SHP77 treated with DMSO at 0.1 percent for 48 hours (cell line): ENCODE data around the gene RABGGTA.
A peak's percentile ranks its signal among the peaks of the same experiment; 100 is the strongest.
"Not testable (repeated sequence)": the region's sequence is repeated elsewhere in the genome, so short reads cannot be mapped to it uniquely, and the experiment has no call there.

Experiments used
- DNase-seq: peaks from one replicate; lab custom pipeline; 2025; lab: John Stamatoyannopoulos, UW

The RABGGTA gene

DNA sequence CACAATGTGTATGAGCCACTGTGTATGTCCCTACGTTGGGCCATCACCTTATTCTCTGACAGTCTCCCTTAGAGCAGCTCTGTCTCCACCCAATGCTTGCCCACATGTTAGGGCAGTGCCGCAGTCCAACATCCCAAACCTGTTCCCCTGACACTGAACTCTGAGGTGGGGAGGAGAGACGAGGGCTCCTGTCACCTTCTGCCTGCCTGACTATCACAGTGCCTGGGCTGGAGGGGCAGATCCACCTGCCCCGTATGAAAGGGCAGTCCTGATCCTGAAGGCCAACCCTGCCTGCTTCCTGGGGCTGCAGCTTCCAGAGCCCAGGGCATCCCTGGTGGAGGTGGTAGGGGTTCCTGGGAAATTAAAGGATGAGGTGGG, 10.6 kb downstream of the RABGGTA start:
- DNase-seq, result no peak

DNA sequence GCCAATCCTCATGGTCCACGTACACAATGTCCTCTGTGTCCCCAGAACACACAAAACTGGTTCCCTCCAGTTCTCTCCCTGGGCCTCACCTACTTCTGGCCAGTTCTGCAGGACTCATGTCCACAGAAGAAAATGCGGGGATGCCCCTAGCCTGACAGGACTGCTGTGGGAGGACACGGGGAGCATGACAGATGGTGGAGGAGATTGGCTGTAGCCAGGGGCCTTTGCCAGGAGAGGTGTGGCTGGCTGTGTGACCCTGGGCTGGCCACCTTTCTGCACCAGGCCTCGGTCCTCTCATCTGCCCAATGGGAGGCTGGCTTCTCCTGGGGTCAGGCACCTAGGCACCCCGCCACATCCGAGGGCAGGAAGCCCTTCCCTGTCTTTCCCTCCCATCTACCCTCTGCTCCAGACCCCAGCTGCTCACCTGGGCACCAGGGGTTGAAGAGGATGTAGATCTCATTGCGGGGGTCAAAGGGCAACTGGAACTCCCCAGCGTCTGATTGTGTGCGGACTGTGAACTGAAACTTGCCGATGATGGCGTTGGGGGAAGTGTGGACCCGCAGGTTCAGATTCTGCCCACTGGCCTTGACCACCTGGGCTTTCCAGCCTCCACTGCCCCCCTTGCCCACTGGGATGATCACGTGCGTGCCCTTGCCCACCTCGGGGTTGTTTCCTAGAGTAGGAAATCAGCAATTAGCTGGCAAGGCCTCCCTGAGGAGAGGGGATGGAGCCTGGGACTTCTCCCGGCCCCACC, 11.2 kb downstream of the RABGGTA start:
- DNase-seq, result no peak

- no peak for DNase-seq
These were observed 11.9 kb downstream of the RABGGTA start for GRCh38 chr14:24259282-24260025.

DNA sequence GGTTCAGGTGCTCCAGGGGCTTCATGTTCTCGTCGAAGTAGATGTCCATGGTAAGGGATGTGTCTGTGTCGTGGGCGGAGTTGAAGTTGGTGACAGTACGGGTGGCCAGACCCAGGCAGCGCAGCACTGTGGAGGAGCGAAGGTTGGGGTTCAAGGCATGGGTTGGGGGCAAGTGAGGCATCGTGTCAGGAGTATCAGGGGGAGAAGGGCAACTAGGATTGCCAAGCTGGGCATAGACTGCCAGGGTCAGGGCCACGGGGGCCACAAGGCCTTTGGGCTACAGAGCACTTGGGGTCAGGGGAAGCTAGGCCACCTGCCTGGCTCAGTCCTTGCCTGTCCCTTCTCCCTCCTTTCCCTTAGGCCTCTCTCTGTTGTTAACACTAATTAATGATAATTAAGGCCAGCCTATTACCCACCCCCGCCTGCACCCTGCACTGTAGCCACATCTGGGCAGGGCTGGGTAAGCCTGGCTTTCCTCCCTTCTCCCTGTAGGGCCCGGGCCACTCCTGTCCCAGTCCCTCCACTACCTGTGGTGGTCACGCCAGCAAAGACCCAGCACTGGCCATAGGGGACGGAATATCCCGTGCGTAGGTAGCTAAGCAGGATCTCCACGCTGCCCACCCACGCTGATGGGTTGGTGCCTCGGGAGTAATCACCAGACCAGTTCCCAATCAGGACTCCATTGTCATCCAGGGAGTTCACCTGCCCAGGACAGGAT, 12.7 kb downstream of the RABGGTA start:
- DNase-seq, result no peak

DNA sequence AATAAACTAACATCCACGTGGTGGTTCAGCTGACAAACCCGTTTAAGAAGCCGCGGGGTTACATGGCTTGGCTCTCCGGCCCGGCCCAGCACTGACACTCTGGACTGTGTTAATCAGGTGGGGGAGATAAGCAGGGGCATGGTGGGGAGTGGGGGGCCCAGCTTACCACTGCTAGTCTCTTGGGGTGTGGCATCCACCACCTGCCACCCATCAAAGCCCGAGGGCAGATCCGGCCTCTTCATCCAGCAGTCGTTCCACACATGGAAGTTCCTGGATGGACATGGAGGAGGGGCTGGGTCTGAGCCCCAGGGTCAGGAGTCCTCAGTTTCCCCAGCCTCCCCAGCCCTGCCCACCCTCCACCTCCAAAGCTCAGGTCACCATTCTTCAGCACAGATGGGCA, 13.3 kb downstream of the RABGGTA start:
- no peak for DNase-seq

GRCh38 chr14:24256960-24257359, 14.4 kb downstream of the RABGGTA start:
- DNase-seq, result no peak

DNA sequence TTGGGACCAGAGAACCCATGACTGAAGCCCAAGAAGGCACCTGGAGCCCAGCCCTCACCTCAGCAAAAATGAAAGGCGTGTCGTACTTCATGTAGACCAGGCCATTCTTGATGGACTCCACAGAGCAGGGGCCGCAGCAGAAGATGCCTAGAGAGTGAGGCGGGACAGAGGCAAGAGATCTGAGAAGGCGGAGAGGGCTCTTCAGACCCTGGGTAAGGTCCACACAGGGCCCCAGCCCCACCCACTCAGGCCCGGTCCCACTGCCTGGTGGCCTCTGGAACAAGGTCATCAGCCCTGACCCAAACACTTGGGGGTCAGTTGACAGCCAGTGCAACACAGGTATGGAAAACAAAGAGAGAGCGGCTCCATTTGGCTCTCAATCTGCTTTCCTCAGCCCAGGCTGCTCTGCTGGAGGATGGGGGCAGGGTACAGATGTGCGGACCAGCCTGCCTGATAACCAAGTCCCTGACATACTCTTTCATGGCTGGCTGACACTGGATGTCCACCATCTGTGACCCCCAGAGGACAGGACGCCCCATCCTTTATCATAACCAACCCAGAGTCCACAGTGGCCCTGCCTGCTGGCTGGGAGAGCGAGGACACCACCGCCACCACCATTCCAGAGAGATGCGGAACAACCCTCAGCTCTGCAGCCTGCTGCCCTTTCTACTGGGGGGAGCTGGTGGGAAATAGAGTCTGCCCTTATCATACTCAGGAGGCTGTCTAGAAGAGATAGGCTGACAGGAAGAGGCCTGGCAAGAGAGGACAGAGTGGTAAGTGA, 15.3 kb downstream of the RABGGTA start:
- no peak for DNase-seq

GRCh38 chr14:24255438-24255837, 16.0 kb downstream of the RABGGTA start:
- no peak for DNase-seq

DNA sequence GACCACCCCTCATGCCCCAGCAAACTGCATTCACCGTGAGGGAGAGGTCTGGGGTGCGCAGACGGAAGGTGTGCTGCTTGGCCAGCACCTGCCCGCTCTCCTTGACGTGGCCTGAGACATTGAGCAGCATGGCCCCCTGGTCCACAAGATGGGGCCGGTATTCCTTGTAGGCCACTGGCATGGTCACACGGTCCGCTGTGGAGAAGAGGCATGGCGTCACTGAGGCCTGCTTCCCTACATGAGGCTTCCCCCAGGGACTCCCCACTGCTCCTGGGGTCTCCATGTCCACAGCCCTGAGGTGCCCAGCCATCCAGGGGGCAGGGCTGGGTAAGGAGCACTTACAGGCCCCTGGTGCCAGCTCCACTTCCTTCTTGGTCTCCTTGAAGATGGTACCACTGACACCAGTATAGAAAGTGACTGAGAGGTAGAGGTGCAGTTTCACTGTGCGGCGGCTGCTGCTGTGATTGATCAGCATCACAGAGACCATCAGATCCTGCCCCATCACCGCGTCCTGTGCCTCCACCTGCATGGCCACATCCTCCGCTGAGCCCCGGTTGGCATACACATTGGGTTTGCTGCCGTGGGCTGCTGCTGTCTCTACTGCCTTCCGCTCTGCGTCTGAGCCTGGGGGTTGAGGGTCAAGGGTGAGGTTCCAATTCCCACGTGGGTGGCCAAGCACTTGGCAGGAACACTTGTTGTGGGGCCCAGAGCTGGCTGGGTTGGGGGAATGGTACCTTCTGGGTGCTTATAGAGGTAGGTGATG, 16.6 kb downstream of the RABGGTA start:
- no peak for DNase-seq

- no peak for DNase-seq
These were observed 17.5 kb downstream of the RABGGTA start for GRCh38 chr14:24253936-24254335.

GRCh38 chr14:24252289-24253124, 18.9 kb downstream of the RABGGTA start:
- DNase-seq, result no peak

DNA sequence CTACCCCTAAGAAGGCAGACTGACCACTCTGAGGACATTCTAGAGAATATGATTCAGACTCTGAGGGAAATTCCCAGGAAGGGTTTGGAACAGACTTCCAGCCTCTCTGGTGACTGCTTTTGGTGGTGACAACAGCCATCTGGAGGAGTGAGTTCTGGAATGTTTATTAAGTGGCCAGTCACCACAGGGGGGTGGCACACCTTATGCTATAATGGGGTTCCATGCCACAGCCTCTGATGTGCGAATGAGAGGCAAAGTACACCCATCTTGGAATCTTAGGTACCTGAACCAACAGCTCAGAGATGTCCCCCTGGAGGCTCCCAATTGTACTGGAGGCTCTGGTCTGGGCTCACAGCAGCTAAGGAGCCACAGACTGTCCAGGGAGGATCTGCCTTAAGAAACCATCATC, 19.5 kb downstream of the RABGGTA start:
- DNase-seq, result no peak

DNA sequence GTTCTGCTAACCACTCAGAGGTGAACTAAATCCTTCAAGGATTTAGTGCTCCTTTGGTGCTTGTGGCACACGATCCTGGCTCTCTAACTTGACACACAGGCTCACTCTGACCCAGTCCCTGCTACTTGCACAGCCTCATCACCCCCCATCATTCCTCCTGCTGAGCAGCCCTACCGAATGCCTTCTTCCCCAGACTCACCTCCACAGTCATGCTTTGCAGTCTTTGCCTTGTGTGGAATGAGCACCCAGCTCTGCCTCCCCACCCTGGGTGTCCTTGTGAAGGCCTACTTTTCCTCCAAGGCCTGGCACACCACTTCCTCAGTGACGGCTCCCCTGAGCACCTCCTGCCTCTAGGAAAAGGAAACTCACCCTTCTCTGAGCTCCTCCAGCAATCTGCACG, 21.0 kb downstream of the RABGGTA start:
- DNase-seq, result no peak

DNA sequence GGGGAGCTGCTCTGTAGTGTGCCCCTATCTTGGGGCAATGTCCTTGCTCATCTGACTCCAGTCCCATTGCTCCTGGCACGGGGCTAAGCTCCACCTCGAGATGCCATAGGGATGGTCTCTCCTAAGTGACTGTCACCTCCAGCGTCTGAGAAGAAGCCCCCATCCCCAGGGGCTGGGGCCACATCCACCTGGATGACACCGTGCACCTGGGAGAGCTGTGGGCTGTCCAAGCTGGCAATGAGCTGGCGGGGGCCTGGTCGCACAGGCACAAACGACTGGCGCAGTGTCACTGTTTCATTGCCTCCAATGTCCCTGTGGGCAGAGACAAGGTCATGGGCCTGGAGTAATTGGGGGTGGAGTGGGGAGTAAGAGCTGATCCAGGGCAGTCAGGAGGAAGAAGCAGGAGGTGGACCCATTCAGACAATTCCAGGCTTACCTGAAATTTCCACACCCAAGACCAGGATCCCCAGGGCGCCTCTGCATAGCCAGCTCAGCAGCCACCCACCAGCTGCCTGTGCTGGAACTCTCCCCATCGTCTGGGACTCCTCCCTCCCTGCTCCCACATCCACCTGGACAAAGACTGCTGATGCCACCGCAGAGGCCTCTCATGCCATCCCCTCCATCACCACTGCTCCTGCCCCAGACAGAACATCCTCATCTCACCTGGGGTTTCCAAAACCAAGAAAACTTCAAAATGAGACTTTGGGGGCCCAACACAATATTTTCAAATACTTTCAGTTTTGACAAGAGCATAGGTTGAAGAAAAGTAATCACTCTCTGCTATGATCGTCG, 22.0 kb downstream of the RABGGTA start:
- DNase-seq, result no peak

DNA sequence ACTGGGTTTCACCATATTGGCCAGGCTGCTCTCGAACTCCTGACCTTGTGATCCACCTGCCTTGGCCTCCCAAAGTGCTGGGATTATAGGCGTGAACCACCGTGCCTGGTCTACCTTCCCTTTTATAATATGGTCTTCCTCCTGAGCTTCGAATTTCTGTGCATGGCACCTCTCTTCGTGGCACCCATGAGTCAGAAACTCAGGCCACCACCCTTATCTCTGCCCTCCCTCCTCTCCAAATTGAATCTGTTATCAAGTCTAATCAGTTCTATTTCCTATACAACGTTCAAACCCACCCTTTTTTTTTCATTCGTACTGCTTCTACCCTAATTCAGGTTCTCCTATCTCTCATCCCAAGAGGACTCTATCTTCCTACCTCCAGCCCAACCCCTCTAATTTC, 24.0 kb downstream of the RABGGTA start:
- no peak for DNase-seq

DNA sequence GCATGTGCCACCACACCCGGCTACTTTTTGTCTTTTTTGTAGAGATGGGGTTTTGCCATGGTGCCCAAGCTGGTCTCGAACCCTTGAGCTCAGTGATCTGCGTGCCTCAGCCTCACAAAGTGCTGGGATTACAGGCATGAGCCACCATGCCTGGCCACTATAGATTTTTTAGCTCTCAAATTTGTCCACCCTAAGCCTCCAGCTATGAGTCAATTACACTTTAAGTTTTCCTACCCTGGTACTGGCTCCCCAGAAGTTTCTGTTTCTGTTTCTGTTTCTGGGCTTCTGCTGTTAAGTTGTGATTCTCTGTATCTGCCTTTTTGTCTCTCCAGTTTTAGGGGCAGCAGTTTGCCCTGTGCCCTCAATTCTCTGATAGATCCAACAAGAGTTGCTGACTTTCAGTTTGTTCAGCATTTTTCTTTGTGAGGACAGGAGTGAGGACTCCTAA, 24.6 kb downstream of the RABGGTA start:
- DNase-seq, result no peak

DNA sequence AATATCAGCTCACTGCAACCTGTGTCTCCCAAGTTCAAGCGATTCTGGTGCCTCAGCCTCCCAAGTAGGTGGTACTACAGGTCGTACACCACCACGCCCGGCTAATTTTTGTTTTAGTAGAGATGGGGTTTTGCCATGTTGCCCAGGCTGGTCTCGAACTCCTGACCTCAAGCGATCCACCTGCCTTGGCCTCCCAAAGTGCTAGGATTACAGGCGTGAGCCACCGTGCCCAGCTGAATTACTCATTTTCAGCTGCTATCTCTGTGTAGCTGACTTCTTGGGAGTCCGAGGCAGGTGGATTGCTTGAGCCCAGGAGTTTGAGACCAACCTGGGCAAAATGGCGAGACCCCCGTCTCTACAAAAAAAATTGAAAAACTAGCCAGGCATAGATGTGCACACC, 26.0 kb downstream of the RABGGTA start:
- DNase-seq, result not testable (repeated sequence)

GRCh38 chr14:24243336-24243836, 28.0 kb downstream of the RABGGTA start:
- DNase-seq, result no peak

GRCh38 chr14:24241829-24242443, 29.5 kb downstream of the RABGGTA start:
- peak; percentile 98 for DNase-seq
